PC-3 (cell line): ENCODE results near the gene CASQ2. TPM values are rescaled to one million over a fixed set of nuclear protein-coding genes. Genes with fewer than 3 reads are reported as not detected.

ENCODE experiments used
- ATAC-seq: fragments of 200-7000 bp; cut with Tn5 transposase; 2 replicates; pipeline ENCODE4 v1.9.1; 2020; ENCODE audit warnings: mild to moderate bottlenecking, moderate library complexity
- BruUV-seq: library from RNA; stranded (reverse); fragments of 400-500 nt; replicated peaks from 2 replicates; lab custom pipeline; 2021; lab: Mats Ljungman, UMichigan
- CTCF ChIA-PET: fragments of 300-600 bp; sonication (Branson Sonifier 250); formaldehyde crosslinking; loops from one replicate; lab custom pipeline; 2022; ENCODE audit warnings: antibody characterized with exemption; lab: Charles Lee
- POLR2A ChIA-PET: fragments of 300-600 bp; sonication (Branson Sonifier 250); formaldehyde crosslinking; loops from one replicate; lab custom pipeline; 2022; ENCODE audit warnings: antibody characterized with exemption; ENCODE audit not compliant: unreplicated experiment; lab: Charles Lee
- DNase-seq: peaks from one replicate; pipeline ENCODE4 v3.0.0-alpha.2; 2015
- H2AFZ ChIP-seq: fragments of 300-600 bp; sonication (generic); 2 replicates; pipeline ENCODE4 v1.6.0; 2016; ENCODE audit warnings: antibody characterized with exemption, low read length
- H3F3A ChIP-seq: fragments of 300-600 bp; sonication (generic); one replicate; pipeline ENCODE4 v1.6.0; 2017; ENCODE audit warnings: antibody characterized with exemption, low read length, control low read depth, mild to moderate bottlenecking; ENCODE audit not compliant: unreplicated experiment
- H3K27ac ChIP-seq: fragments of 300-600 bp; sonication (generic); 2 replicates; pipeline ENCODE4 v1.5.1; 2016; ENCODE audit warnings: mild to moderate bottlenecking, low read length
- H3K27me3 ChIP-seq: fragments of 300-600 bp; sonication (generic); 2 replicates; pipeline ENCODE4 v1.6.1; 2016; ENCODE audit warnings: low read length, mixed read lengths
- H3K36me3 ChIP-seq: fragments of 300-600 bp; sonication (generic); 2 replicates; pipeline ENCODE4 v1.6.1; 2016; ENCODE audit warnings: low read depth, mixed run types, low read length, mixed read lengths
- H3K4me1 ChIP-seq: fragments of 300-600 bp; sonication (generic); 2 replicates; pipeline ENCODE4 v1.5.1; 2016; ENCODE audit warnings: low read length; ENCODE audit not compliant: insufficient read depth
- H3K4me2 ChIP-seq: fragments of 300-600 bp; sonication (generic); 2 replicates; pipeline ENCODE4 v1.6.0; 2016; ENCODE audit warnings: low read length
- H3K4me3 ChIP-seq: fragments of 300-600 bp; sonication (generic); 2 replicates; pipeline ENCODE4 v1.5.1; 2016; ENCODE audit warnings: mild to moderate bottlenecking, low read length, mixed read lengths
- H3K79me2 ChIP-seq: fragments of 300-600 bp; sonication (generic); 2 replicates; pipeline ENCODE4 v1.6.1; 2017; ENCODE audit warnings: low read length, mixed read lengths
- H3K9ac ChIP-seq: fragments of 300-600 bp; sonication (generic); 2 replicates; pipeline ENCODE4 v1.6.0; 2016; ENCODE audit warnings: mild to moderate bottlenecking, low read length
- H3K9me2 ChIP-seq: fragments of 300-600 bp; sonication (generic); replicated peaks from 2 replicates; pipeline ENCODE4 v1.6.1; 2016; ENCODE audit warnings: mixed run types, low read length, mixed read lengths
- H3K9me3 ChIP-seq: fragments of 300-600 bp; sonication (generic); 2 replicates; pipeline ENCODE4 v1.6.1; 2016; ENCODE audit warnings: low read length, mixed read lengths
- H4K20me1 ChIP-seq: fragments of 300-600 bp; sonication (generic); 2 replicates; pipeline ENCODE4 v1.6.1; 2016; ENCODE audit warnings: low read length, mixed read lengths
- CTCF ChIP-seq: fragments of 300-600 bp; sonication (generic); conservative IDR thresholded peaks from 2 replicates; pipeline ENCODE4 v1.5.1; 2017; ENCODE audit warnings: antibody characterized with exemption, low read depth, mild to moderate bottlenecking, low read length
- EZH2 ChIP-seq: fragments of 300-600 bp; sonication (generic); IDR thresholded peaks from one replicate; pipeline ENCODE4 v1.6.1; 2017; ENCODE audit warnings: antibody characterized with exemption, mild to moderate bottlenecking, low read length; ENCODE audit not compliant: unreplicated experiment
- EZH2phosphoT487 ChIP-seq: fragments of 300-600 bp; sonication (generic); IDR thresholded peaks from 2 replicates; pipeline ENCODE4 v1.6.1; 2018; ENCODE audit warnings: mild to moderate bottlenecking, antibody characterized with exemption, low read length, borderline replicate concordance
- intact Hi-C: fragments of 100-400 bp; cut with micrococcal nuclease; formaldehyde crosslinking; loops from 2 replicates; pipeline ENCODE4 v1.9.0; 2023
- total RNA-seq: library from RNA; depleted of rRNA; stranded (reverse); fragments of >200 nt; gene quantifications from 2 replicates; pipeline ENCODE4 v1.2.3, GENCODE V29; 2014; rRNA removed

CASQ2 gene
- total RNA-seq, 1 experiment from 2014 or later, result not detected

- ATAC-seq, result no peak
- Histone ChIP-seq H3K4me3 (no peak overlapping the region), H3K9me2 (no peaks in the 10 kb centered on the region), H3F3A (no peaks in the 10 kb centered on the region), H3K79me2 (peaks cover 72% of the 10 kb centered on the region), H3K27me3 (no peaks in the 10 kb centered on the region), H3K4me2 (no peak overlapping the region), H2AFZ (no peak overlapping the region), H3K36me3 (peaks cover 21% of the 10 kb centered on the region; the same call in 1 of the 2 replicates), H4K20me1 (peaks cover 13% of the 10 kb centered on the region; the same call in 1 of the 2 replicates), H3K27ac (no peak overlapping the region), H3K9ac (no peak overlapping the region), H3K4me1 (peaks cover 9% of the 10 kb centered on the region; the same call in 1 of the 2 replicates), H3K9me3 (no peaks in the 10 kb centered on the region)
- intact Hi-C loops, result no loop called here
- CTCF ChIA-PET, result no interaction called here
- BruUV-seq, result no TSS peak
- TF ChIP-seq CTCF (no peak), EZH2phosphoT487 (no peak), EZH2 (no peak)
- POLR2A ChIA-PET, result no interaction called here
- DNase-seq, result no peak
These were observed 117.1 kb downstream of the CASQ2 start for GRCh38 chr1:115651391-115651790.

- Histone ChIP-seq H3K27ac (no peak overlapping the region), H2AFZ (no peak overlapping the region), H4K20me1 (peaks cover 16% of the 10 kb centered on the region; the same call in 1 of the 2 replicates), H3K4me1 (peaks cover 10% of the 10 kb centered on the region; the same call in 1 of the 2 replicates), H3K4me3 (no peak overlapping the region), H3K9me2 (no peaks in the 10 kb centered on the region), H3K9ac (no peak overlapping the region), H3K4me2 (no peak overlapping the region), H3K9me3 (no peaks in the 10 kb centered on the region), H3K79me2 (peaks cover 72% of the 10 kb centered on the region), H3K27me3 (no peaks in the 10 kb centered on the region), H3K36me3 (peaks cover 21% of the 10 kb centered on the region; the same call in 1 of the 2 replicates), H3F3A (no peaks in the 10 kb centered on the region)
- CTCF ChIA-PET, result no interaction called here
- intact Hi-C loops, result no loop called here
- TF ChIP-seq EZH2phosphoT487 (no peak), CTCF (no peak), EZH2 (no peak)
- no peak for ATAC-seq
- BruUV-seq, result no TSS peak
- POLR2A ChIA-PET, result no interaction called here
- DNase-seq, result no peak
These were observed 117.6 kb downstream of the CASQ2 start for GRCh38 chr1:115650961-115651360.

Other genes with a start within 250 kb of the CASQ2 start
- 23.1 and 40.5 TPM in 2 replicates for gene VANGL1, start 126.7 kb downstream of the CASQ2 start, total RNA-seq
- not detected in 2 replicates for gene NHLH2, start 72.4 kb upstream of the CASQ2 start, total RNA-seq
- gene SLC22A15, start 207.8 kb upstream of the CASQ2 start, total RNA-seq, result 2.2 TPM in 2 replicates